ACHN (cell line): Measurements from ENCODE around the gene SETBP1.
A peak's percentile ranks its signal among the peaks of the same experiment; 100 is the strongest.

Experiments
- DNase-seq: peaks from one replicate; pipeline ENCODE4 v3.0.0-alpha.2; 2015
- in situ Hi-C: cut with HindIII; loops from 2 replicates; pipeline ENCODE4 v1.10.0; 2017; ENCODE audit warnings: low sequenced_read_pairs, low pct_ligation_motif_present, low pct_unique_long_range_greater_than_20kb

SETBP1 gene

GRCh38 chr18:44673256-44673880 lies 7.3 kb upstream of the SETBP1 start:
- in situ Hi-C loops = no loop called here
- DNase-seq = no peak

GRCh38 chr18:44677933-44678332 lies 2.8 kb upstream of the SETBP1 start:
- in situ Hi-C loops = no loop called here
- no peak for DNase-seq

- in situ Hi-C loops = no loop called here
- DNase-seq = no peak
Observed at GRCh38 chr18:44678725-44679055, 2.0 kb upstream of the SETBP1 start.

GRCh38 chr18:44679056-44679913 lies 1.4 kb upstream of the SETBP1 start:
- in situ Hi-C loops = no loop called here
- DNase-seq = peak; percentile 79

GRCh38 chr18:44679914-44680272 lies 795 bp upstream of the SETBP1 start:
- in situ Hi-C loops = no loop called here
- peak; percentile 29 for DNase-seq

GRCh38 chr18:44681076-44681970 lies 635 bp downstream of the SETBP1 start:
- in situ Hi-C loops = no loop called here
- no peak for DNase-seq

GRCh38 chr18:44682201-44682870 lies 1.6 kb downstream of the SETBP1 start:
- in situ Hi-C loops = no loop called here
- DNase-seq = no peak

- no peak for DNase-seq
- in situ Hi-C loops = no loop called here
Observed at GRCh38 chr18:44682871-44683221, 2.2 kb downstream of the SETBP1 start.

- no peak for DNase-seq
- in situ Hi-C loops = no loop called here
Observed at GRCh38 chr18:44683556-44683955, 2.9 kb downstream of the SETBP1 start.

GRCh38 chr18:44685296-44685695 lies 4.6 kb downstream of the SETBP1 start:
- no peak for DNase-seq
- in situ Hi-C loops = no loop called here

- in situ Hi-C loops = no loop called here
- DNase-seq = no peak
Observed at GRCh38 chr18:44686156-44686555, 5.5 kb downstream of the SETBP1 start.

- no peak for DNase-seq
- in situ Hi-C loops = no loop called here
Observed at GRCh38 chr18:44687421-44687820, 6.7 kb downstream of the SETBP1 start.

- in situ Hi-C loops = no loop called here
Observed at GRCh38 chr18:44689736-44690135, 9.0 kb downstream of the SETBP1 start.

GRCh38 chr18:44691148-44691925 lies 10.6 kb downstream of the SETBP1 start:
- in situ Hi-C loops = no loop called here
- no peak for DNase-seq

More at GRCh38 chr18:44689736-44690135, 9.0 kb downstream of the SETBP1 start:
- no peak for DNase-seq

GRCh38 chr18:44693030-44693784 lies 12.5 kb downstream of the SETBP1 start:
- in situ Hi-C loops = no loop called here

GRCh38 chr18:44695503-44695902 lies 14.8 kb downstream of the SETBP1 start:
- in situ Hi-C loops = no loop called here
- DNase-seq = no peak

More at GRCh38 chr18:44693030-44693784, 12.5 kb downstream of the SETBP1 start:
- no peak for DNase-seq

- DNase-seq = no peak
- in situ Hi-C loops = no loop called here
Observed at GRCh38 chr18:44696892-44697291, 16.2 kb downstream of the SETBP1 start.
